ENCODE results near the gene TIMP2. TPM values are rescaled to one million over a fixed set of nuclear protein-coding genes. Genes with fewer than 3 reads are reported as not detected.

The TIMP2 gene
- total and polyA plus RNA-seq, 4 donors, result 8.9 to 37.6 (median 10.1) TPM

DNA sequence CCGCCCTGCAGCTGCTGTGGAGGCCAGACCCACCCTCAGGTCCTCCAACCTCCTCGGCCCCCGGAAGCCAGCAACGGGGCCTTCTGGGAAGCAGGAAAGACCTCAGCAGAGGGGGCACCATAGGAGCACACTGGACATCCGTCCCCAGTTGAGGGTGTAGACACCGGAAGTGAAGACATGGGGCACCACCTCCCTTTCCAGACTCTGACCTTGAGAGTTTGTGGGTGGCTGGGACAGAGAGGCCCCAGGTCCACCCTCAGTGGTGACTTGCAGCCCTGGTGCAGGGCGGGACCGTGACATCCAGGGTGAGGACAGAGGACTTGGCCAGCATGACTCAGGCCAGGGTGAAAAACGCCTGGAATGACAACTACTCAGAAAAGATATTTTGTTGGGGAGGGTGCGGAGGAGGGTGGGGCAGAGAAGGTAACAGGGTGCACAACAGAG, 42.1 kb downstream of the TIMP2 start:
- no peak overlapping the region for H3K4me3 ChIP-seq (ENCODE audit: low read depth in 1 of 3, low read length in 3 of 3)
- H3K36me3 ChIP-seq (ENCODE audit: control insufficient read depth in 4 of 4, insufficient read depth in 3 of 4, low read depth in 1 of 4, low read length in 3 of 4), result no peaks in the 10 kb centered on the region
- TF ChIP-seq, protein P1, sequence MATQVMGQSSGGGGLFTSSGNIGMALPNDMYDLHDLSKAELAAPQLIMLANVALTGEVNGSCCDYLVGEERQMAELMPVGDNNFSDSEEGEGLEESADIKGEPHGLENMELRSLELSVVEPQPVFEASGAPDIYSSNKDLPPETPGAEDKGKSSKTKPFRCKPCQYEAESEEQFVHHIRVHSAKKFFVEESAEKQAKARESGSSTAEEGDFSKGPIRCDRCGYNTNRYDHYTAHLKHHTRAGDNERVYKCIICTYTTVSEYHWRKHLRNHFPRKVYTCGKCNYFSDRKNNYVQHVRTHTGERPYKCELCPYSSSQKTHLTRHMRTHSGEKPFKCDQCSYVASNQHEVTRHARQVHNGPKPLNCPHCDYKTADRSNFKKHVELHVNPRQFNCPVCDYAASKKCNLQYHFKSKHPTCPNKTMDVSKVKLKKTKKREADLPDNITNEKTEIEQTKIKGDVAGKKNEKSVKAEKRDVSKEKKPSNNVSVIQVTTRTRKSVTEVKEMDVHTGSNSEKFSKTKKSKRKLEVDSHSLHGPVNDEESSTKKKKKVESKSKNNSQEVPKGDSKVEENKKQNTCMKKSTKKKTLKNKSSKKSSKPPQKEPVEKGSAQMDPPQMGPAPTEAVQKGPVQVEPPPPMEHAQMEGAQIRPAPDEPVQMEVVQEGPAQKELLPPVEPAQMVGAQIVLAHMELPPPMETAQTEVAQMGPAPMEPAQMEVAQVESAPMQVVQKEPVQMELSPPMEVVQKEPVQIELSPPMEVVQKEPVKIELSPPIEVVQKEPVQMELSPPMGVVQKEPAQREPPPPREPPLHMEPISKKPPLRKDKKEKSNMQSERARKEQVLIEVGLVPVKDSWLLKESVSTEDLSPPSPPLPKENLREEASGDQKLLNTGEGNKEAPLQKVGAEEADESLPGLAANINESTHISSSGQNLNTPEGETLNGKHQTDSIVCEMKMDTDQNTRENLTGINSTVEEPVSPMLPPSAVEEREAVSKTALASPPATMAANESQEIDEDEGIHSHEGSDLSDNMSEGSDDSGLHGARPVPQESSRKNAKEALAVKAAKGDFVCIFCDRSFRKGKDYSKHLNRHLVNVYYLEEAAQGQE (IDR thresholded peaks at IDR 0.05), result no peak
- TF ChIP-seq, protein P2, sequence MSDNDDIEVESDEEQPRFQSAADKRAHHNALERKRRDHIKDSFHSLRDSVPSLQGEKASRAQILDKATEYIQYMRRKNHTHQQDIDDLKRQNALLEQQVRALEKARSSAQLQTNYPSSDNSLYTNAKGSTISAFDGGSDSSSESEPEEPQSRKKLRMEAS (IDR thresholded peaks at IDR 0.05), result peak; percentile 3
- TF ChIP-seq, protein P3, sequence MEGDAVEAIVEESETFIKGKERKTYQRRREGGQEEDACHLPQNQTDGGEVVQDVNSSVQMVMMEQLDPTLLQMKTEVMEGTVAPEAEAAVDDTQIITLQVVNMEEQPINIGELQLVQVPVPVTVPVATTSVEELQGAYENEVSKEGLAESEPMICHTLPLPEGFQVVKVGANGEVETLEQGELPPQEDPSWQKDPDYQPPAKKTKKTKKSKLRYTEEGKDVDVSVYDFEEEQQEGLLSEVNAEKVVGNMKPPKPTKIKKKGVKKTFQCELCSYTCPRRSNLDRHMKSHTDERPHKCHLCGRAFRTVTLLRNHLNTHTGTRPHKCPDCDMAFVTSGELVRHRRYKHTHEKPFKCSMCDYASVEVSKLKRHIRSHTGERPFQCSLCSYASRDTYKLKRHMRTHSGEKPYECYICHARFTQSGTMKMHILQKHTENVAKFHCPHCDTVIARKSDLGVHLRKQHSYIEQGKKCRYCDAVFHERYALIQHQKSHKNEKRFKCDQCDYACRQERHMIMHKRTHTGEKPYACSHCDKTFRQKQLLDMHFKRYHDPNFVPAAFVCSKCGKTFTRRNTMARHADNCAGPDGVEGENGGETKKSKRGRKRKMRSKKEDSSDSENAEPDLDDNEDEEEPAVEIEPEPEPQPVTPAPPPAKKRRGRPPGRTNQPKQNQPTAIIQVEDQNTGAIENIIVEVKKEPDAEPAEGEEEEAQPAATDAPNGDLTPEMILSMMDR (IDR thresholded peaks at IDR 0.05; ENCODE audit: low read depth, low read length, missing input control), result no peak
- TF ChIP-seq RAD21 (IDR thresholded peaks at IDR 0.05) (no peak), NR2F2 (IDR thresholded peaks at IDR 0.05) (peak; percentile 88), HNF4A (conservative IDR thresholded peaks at IDR 0.05) (no peak), JUND (IDR thresholded peaks at IDR 0.05) (peak in 1 of 2 donors; percentile 41), GABPA (IDR thresholded peaks at IDR 0.05 in 1 of 2, conservative IDR thresholded peaks at IDR 0.05 in 1 of 2) (peak; percentile 78 to 83), RXRA (IDR thresholded peaks at IDR 0.05) (peak in 1 of 2 donors; percentile 32), HNF4G (IDR thresholded peaks at IDR 0.05) (no peak), EGR1 (IDR thresholded peaks at IDR 0.05; ENCODE audit: low read depth in 2 of 2) (no peak), FOXA2 (IDR thresholded peaks at IDR 0.05) (no peak), FOXA1 (IDR thresholded peaks at IDR 0.05) (no peak), SP1 (IDR thresholded peaks at IDR 0.05) (peak; percentile 45), TAF1 (conservative IDR thresholded peaks at IDR 0.05) (no peak), YY1 (IDR thresholded peaks at IDR 0.05) (no peak)
- TF ChIP-seq, protein P4, sequence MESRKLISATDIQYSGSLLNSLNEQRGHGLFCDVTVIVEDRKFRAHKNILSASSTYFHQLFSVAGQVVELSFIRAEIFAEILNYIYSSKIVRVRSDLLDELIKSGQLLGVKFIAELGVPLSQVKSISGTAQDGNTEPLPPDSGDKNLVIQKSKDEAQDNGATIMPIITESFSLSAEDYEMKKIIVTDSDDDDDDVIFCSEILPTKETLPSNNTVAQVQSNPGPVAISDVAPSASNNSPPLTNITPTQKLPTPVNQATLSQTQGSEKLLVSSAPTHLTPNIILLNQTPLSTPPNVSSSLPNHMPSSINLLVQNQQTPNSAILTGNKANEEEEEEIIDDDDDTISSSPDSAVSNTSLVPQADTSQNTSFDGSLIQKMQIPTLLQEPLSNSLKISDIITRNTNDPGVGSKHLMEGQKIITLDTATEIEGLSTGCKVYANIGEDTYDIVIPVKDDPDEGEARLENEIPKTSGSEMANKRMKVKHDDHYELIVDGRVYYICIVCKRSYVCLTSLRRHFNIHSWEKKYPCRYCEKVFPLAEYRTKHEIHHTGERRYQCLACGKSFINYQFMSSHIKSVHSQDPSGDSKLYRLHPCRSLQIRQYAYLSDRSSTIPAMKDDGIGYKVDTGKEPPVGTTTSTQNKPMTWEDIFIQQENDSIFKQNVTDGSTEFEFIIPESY (IDR thresholded peaks at IDR 0.05), result no peak
- TF ChIP-seq, protein P5, sequence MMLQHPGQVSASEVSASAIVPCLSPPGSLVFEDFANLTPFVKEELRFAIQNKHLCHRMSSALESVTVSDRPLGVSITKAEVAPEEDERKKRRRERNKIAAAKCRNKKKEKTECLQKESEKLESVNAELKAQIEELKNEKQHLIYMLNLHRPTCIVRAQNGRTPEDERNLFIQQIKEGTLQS (IDR thresholded peaks at IDR 0.05), result no peak
- H3K9me3 ChIP-seq (ENCODE audit: control insufficient read depth in 4 of 4, low read length in 3 of 4), result no peaks in the 10 kb centered on the region
- H3K4me1 ChIP-seq (ENCODE audit: control insufficient read depth in 4 of 4, insufficient read depth in 4 of 4, low read length in 3 of 4), result peaks cover 0 to 16% (median 8%) of the 10 kb centered on the region in 4 donors
- DNase-seq (ENCODE audit: low spot score), result no peak
- H3K9ac ChIP-seq (ENCODE audit: low read depth in 1 of 2, low read length in 2 of 2), result no peak overlapping the region
- H3K27ac ChIP-seq (ENCODE audit: low read depth in 1 of 2, low read length in 2 of 2), result peak overlapping the region; percentile 85 to 88
- H3K27me3 ChIP-seq (ENCODE audit: control insufficient read depth in 4 of 4, insufficient read depth in 4 of 4, low read length in 3 of 4), result no peaks in the 10 kb centered on the region
- WGBS, result 64% methylated on average over 10 of the region's 10 CpGs
